ENCODE results near the gene PKD2L1.

- peak; percentile 86 for TF ChIP-seq CTCF (IDR thresholded peaks at IDR 0.05)
- no peak for TF ChIP-seq REST (IDR thresholded peaks at IDR 0.05; ENCODE audit: insufficient read depth in 1 of 2, low read depth in 2 of 2, low read length in 1 of 2)
- no peak for TF ChIP-seq POLR2AphosphoS5 (IDR thresholded peaks at IDR 0.05; ENCODE audit: low read depth, low read length)
- no peak for TF ChIP-seq TCF7L2 (IDR thresholded peaks at IDR 0.05; ENCODE audit: low read depth, low read length)
- no peak for TF ChIP-seq SIN3A (IDR thresholded peaks at IDR 0.05; ENCODE audit: borderline replicate concordance, insufficient read depth, low read depth, low read length)
These were observed 26.2 kb downstream of the PKD2L1 start for GRCh38 chr10:100303724-100304319.

All from Panc1 (cell line).